Measurements from ENCODE around the gene NEK1.

- TF ChIP-seq CTCF (IDR thresholded peaks at IDR 0.05; ENCODE audit: extremely low read depth in 1 of 2, insufficient read depth in 1 of 2, low read depth in 1 of 2, low read length in 2 of 2) (no peak), POLR2AphosphoS5 (IDR thresholded peaks at IDR 0.05; ENCODE audit: insufficient read depth, low read depth, low read length) (no peak), EZH2 (IDR thresholded peaks at IDR 0.05; ENCODE audit: borderline replicate concordance, low read depth, low read length, severe bottlenecking) (no peak), POLR2A (IDR thresholded peaks at IDR 0.05; ENCODE audit: low read depth, low read length) (no peak), MYC (IDR thresholded peaks at IDR 0.05; ENCODE audit: low read depth, low read length) (no peak), FOS (IDR thresholded peaks at IDR 0.05; ENCODE audit: borderline replicate concordance, insufficient read depth, low read length) (no peak), JUN (IDR thresholded peaks at IDR 0.05; ENCODE audit: borderline replicate concordance, insufficient read depth, insufficient read length, low read depth) (no peak), MAX (IDR thresholded peaks at IDR 0.05; ENCODE audit: insufficient read depth, insufficient read length) (no peak), GATA2 (IDR thresholded peaks at IDR 0.05; ENCODE audit: insufficient read depth, insufficient read length, low read depth, low read length) (no peak)
These were observed 44.5 kb downstream of the NEK1 start for GRCh38 chr4:169567916-169568315.

All from endothelial cell of umbilical vein (primary cell).